NCI-H82 treated with DMSO at 0.1 percent for 48 hours (cell line): ENCODE results near the gene NR3C2.

Source experiments
- DNase-seq: peaks from one replicate; lab custom pipeline; 2025; ENCODE audit not compliant: unreplicated experiment; lab: John Stamatoyannopoulos, UW

NR3C2 gene

GRCh38 chr4:148373093-148373492 lies 69.1 kb downstream of the NR3C2 start:
- no peak for DNase-seq

GRCh38 chr4:148369919-148370318 lies 72.3 kb downstream of the NR3C2 start:
- no peak for DNase-seq

GRCh38 chr4:148367756-148368155 lies 74.5 kb downstream of the NR3C2 start:
- no peak for DNase-seq

- no peak for DNase-seq
Measured at GRCh38 chr4:148366251-148366650, 76.0 kb downstream of the NR3C2 start.

GRCh38 chr4:148364525-148364924 lies 77.7 kb downstream of the NR3C2 start:
- no peak for DNase-seq

- no peak for DNase-seq
Measured at GRCh38 chr4:148359769-148360168, 82.4 kb downstream of the NR3C2 start.

- DNase-seq, result no peak
Measured at GRCh38 chr4:148355442-148356123, 86.6 kb downstream of the NR3C2 start.

GRCh38 chr4:148354186-148354585 lies 88.0 kb downstream of the NR3C2 start:
- no peak for DNase-seq

GRCh38 chr4:148353571-148353970 lies 88.6 kb downstream of the NR3C2 start:
- DNase-seq, result no peak

- DNase-seq, result no peak
Measured at GRCh38 chr4:148349153-148349552, 93.1 kb downstream of the NR3C2 start.

GRCh38 chr4:148346657-148347056 lies 95.6 kb downstream of the NR3C2 start:
- no peak for DNase-seq

- no peak for DNase-seq
Measured at GRCh38 chr4:148345509-148345908, 96.7 kb downstream of the NR3C2 start.

GRCh38 chr4:148344941-148345340 lies 97.3 kb downstream of the NR3C2 start:
- no peak for DNase-seq

- DNase-seq, result no peak
Measured at GRCh38 chr4:148344352-148344751, 97.9 kb downstream of the NR3C2 start.

- DNase-seq, result peak; percentile 12
Measured at GRCh38 chr4:148341980-148342800, 100.0 kb downstream of the NR3C2 start.

- no peak for DNase-seq
Measured at GRCh38 chr4:148335133-148335532, 107.1 kb downstream of the NR3C2 start.

- DNase-seq, result no peak
Measured at GRCh38 chr4:148333265-148333664, 108.9 kb downstream of the NR3C2 start.

GRCh38 chr4:148332486-148332885 lies 109.7 kb downstream of the NR3C2 start:
- DNase-seq, result no peak

- DNase-seq, result peak; percentile 3
Measured at GRCh38 chr4:148330724-148331123, 111.5 kb downstream of the NR3C2 start.

- DNase-seq, result no peak
Measured at GRCh38 chr4:148330161-148330560, 112.1 kb downstream of the NR3C2 start.

GRCh38 chr4:148329751-148330150 lies 112.5 kb downstream of the NR3C2 start:
- DNase-seq, result no peak

GRCh38 chr4:148327683-148328082 lies 114.5 kb downstream of the NR3C2 start:
- no peak for DNase-seq
